Uterus (tissue), 2 donors: ENCODE data around the gene ATF4.
A peak's percentile ranks its signal among the peaks of the same experiment; 100 is the strongest.

Experiments used
- POLR2A ChIP-seq, 2 donors: fragments of 450-650 bp; IDR thresholded peaks; one replicate each; pipeline ENCODE4 v1.6.1; 2016; ENCODE audit warnings: antibody characterized with exemption in 2 of 2, mild to moderate bottlenecking in 1 of 2, moderate library complexity in 1 of 2
- TF ChIP-seq, protein P1 (sequence below), 4 experiments: fragments of 200-600 bp in 2 of 4; fragments of 450-650 bp in 2 of 4; sonication (generic) in 2 of 4; IDR thresholded peaks; one replicate each; pipeline ENCODE4 v1.5.1; 2016 to 2019; ENCODE audit warnings: antibody characterized with exemption in 4 of 4, mild to moderate bottlenecking in 2 of 4, moderate library complexity in 1 of 4

DNA sequence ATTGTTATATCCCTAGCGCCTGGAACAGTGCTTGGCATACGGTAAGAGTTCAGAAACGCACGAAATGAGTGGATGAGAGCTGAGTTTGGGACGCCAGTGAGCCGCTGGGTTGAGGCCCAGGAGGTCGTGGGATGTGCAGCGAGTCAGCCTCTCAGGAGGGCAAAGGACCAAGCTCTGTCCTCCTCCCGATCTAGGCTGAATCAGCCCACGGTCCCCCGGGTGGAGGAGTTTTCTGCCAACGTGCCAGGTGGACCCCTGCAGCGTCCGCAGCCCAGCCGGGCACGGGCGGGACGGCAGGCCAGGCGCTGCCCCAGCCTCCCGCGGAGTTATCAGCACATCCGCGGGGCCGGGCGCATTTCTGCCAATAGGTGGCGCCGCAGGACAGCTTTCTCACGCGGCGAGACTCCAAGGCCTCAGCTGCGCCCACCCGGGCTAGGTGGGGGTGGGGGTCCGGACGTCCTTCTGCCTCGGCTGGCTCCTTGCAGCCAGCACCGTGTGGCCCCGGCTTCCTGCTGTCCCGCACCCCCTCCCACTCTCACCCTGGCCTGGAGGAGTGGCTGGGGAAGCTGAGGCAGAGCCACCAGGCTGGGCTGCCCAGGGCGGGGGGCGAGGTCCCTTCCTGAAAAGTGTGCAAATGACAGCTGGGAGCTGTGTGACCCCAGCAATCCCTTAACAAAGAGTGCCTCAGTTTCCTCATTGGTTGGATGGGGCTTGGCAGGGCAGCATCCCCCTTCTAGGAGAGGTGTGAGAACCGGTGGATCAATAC is 14.4 kb downstream of the ATF4 start:
- TF ChIP-seq, protein P1, sequence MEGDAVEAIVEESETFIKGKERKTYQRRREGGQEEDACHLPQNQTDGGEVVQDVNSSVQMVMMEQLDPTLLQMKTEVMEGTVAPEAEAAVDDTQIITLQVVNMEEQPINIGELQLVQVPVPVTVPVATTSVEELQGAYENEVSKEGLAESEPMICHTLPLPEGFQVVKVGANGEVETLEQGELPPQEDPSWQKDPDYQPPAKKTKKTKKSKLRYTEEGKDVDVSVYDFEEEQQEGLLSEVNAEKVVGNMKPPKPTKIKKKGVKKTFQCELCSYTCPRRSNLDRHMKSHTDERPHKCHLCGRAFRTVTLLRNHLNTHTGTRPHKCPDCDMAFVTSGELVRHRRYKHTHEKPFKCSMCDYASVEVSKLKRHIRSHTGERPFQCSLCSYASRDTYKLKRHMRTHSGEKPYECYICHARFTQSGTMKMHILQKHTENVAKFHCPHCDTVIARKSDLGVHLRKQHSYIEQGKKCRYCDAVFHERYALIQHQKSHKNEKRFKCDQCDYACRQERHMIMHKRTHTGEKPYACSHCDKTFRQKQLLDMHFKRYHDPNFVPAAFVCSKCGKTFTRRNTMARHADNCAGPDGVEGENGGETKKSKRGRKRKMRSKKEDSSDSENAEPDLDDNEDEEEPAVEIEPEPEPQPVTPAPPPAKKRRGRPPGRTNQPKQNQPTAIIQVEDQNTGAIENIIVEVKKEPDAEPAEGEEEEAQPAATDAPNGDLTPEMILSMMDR (IDR thresholded peaks at IDR 0.05) = peak; percentile 95 to 97 (median 96)
- TF ChIP-seq POLR2A (IDR thresholded peaks at IDR 0.05) = no peak
